ENCODE data around the gene SLC8B1. TPM values are rescaled to one million over a fixed set of nuclear protein-coding genes. Genes with fewer than 3 reads are reported as not detected.

The SLC8B1 gene
- total and polyA plus RNA-seq, 4 donors = 8.1 to 48.6 (median 39.7) TPM

DNA sequence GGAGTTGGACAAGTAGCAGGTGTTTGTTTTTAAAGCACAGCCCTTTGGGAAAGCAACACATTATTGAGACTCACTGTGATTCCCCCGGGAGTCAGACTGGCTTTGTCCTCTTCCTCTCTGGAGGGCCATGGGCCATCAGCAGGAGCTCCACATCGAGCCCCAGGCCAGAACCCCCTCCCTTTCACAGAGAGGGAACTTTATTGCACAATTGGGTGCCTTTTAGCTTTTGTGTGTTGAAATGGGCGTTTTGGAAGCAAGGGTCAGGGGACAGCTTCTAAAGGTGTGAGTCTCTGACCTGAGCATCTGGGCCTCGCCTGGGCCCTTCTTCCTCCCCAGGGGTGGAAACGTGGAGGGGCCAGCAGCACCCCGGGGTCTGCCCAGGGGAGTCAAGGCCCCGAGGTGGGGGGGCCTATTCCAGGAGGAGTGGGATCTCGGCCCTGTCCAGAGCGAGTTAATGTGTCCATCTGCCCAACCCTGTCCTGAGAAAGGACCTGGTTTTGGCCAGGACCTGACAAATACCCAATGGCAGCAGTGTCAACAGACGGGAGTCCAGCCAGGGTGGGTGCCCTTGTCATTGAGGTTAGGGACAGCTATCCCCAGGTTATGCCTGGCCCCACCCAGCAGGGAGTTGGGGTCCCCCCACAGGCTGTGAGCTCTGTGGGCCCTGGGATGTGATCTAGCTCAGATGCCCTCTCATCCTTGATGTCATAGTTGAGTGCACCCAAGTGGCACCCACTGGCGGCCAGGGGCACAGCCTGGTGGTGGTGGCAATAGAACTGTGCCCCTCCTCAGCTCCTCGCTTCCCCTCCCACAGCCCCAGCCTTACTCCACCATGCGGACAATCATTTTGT is 37.1 kb downstream of the SLC8B1 start:
- no peak overlapping the region for H3K4me3 ChIP-seq (ENCODE audit: low read length in 2 of 2)
- H3K36me3 ChIP-seq (ENCODE audit: control insufficient read depth in 1 of 2, insufficient read depth in 2 of 2, low read length in 1 of 2) = peaks cover 0 to 6% of the 10 kb centered on the region in 2 donors
- no peaks in the 10 kb centered on the region for H3K9me3 ChIP-seq (ENCODE audit: control insufficient read depth, low read length)
- no peak for DNase-seq
- H3K27ac ChIP-seq (ENCODE audit: low read depth in 1 of 2, low read length in 2 of 2) = peak overlapping the region; percentile 43 to 65
- peaks cover 0 to 3% of the 10 kb centered on the region in 2 donors for H3K4me1 ChIP-seq (ENCODE audit: control insufficient read depth in 1 of 2, insufficient read depth in 2 of 2, low read length in 2 of 2)
- no peaks in the 10 kb centered on the region for H3K27me3 ChIP-seq (ENCODE audit: control insufficient read depth in 1 of 2, insufficient read depth in 2 of 2, low read length in 1 of 2)
- no peak for ATAC-seq (ENCODE audit: low FRiP score)
- 83 to 86% methylated on average over 13 of the region's 13 CpGs for WGBS, 2 donors
- intact Hi-C loops (cut with DNase I) = loop anchor here in 1 of 2 donors (2.0 kb wide), 1 partner anchor 103 kb away; no protein-coding TSS in a partner anchor

DNA sequence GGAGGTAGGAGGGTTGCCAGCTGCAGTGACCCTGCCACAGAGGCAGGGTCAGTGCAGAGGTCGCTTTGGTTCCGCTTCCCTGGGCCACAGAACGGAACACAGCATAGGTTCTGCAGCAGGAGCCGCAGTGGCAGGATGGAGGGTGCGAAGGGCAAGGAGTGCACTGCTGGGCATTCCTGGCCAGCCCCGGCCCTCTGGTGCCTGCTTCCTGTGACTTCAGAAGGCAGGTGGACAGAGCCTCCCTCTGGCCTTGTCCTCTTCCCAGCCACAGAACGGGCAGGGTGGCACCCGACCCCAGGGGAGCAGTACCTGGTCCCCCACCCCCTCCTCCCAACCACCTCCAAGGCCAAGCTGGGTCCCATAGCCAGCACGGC is 37.7 kb downstream of the SLC8B1 start:
- Histone ChIP-seq H3K4me3 (ENCODE audit: low read length in 2 of 2) (no peak overlapping the region), H3K27me3 (ENCODE audit: control insufficient read depth in 1 of 2, insufficient read depth in 2 of 2, low read length in 1 of 2) (no peaks in the 10 kb centered on the region), H3K9me3 (ENCODE audit: control insufficient read depth, low read length) (no peaks in the 10 kb centered on the region), H3K27ac (ENCODE audit: low read depth in 1 of 2, low read length in 2 of 2) (peak overlapping the region in 1 of 2 donors; percentile 65), H3K4me1 (ENCODE audit: control insufficient read depth in 1 of 2, insufficient read depth in 2 of 2, low read length in 2 of 2) (peaks cover 0 to 3% of the 10 kb centered on the region in 2 donors), H3K36me3 (ENCODE audit: control insufficient read depth in 1 of 2, insufficient read depth in 2 of 2, low read length in 1 of 2) (peaks cover 0 to 8% of the 10 kb centered on the region in 2 donors)
- ATAC-seq (ENCODE audit: low FRiP score) = no peak
- 88% methylated on average over 9 of the region's 9 CpGs for WGBS, 2 donors
- intact Hi-C loops (cut with DNase I) = no loop called here
- DNase-seq = no peak

DNA sequence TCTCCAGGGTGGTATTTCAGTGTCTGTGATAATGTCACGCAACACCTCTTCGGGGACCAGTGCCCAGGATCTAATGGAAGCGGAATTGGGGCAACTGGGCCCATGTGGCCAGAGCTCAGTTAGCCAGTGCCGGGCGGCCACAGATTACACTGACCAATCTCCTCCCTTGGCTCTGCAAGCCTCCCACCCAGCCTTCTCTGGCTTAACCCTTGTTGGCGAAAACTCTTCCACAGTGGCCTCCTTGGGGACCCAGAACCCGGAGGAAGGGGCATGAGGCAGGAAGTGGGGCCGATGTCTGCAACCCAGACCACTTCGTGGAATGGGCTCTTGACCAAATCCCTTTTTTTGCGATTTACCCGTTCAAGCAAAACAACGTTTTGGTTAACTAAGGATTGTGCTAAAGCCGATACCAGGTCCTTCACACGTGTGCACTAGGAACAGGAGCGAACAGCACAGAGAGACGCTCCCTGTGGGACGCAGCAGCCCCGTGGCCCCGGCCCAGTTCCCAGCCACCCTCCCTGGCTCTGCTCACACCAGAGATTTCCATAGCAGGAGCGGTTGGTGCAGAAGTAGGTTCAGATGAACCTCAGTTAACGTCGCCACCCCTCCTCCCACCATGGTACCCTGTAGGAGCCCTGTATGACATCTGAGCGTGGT is 38.2 kb downstream of the SLC8B1 start:
- DNase-seq (no peak), ATAC-seq (ENCODE audit: low FRiP score) (no peak)
- WGBS, 2 donors = 89 to 90% methylated on average over 23 of the region's 23 CpGs
- Histone ChIP-seq H3K36me3 (ENCODE audit: control insufficient read depth in 1 of 2, insufficient read depth in 2 of 2, low read length in 1 of 2) (peaks cover 0 to 9% of the 10 kb centered on the region in 2 donors), H3K27me3 (ENCODE audit: control insufficient read depth in 1 of 2, insufficient read depth in 2 of 2, low read length in 1 of 2) (no peaks in the 10 kb centered on the region), H3K4me3 (ENCODE audit: low read length in 2 of 2) (no peak overlapping the region), H3K4me1 (ENCODE audit: control insufficient read depth in 1 of 2, insufficient read depth in 2 of 2, low read length in 2 of 2) (peaks cover 0 to 3% of the 10 kb centered on the region in 2 donors), H3K9me3 (ENCODE audit: control insufficient read depth, low read length) (no peaks in the 10 kb centered on the region), H3K27ac (ENCODE audit: low read depth in 1 of 2, low read length in 2 of 2) (no peak overlapping the region)
- intact Hi-C loops (cut with DNase I) = no loop called here

DNA sequence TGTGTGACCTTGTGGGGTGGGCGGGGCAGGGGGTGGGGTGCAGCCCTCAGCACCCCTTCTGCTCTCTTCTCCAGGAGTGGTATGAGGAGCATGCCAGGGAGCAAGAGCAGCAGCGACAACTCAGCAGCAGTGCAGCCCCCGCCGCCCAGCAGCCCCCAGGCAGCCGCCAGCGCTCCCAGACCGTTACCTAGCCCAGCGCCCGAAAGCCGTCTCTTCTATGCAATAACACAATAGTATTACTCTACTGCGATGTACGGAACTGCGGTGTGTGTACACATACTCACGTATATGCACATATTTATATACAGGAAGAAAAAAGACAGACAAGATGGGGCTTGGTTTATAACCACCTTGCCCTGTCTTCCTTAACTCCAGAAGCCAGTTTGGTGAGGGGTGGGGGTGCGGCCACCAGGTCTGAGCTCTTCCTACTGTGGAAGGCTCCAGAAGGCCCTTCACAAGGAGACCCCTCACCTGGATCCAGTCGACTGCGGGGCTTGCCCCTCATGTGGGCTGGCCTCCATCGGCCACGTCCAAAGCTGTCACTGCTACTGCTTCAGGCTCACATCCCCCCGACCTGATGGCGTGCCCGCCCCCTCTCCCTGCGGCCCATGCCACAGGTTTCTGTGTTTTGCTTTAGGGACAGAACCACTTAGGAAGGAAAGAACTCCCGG is 38.9 kb downstream of the SLC8B1 start:
- H3K4me1 ChIP-seq (ENCODE audit: control insufficient read depth in 1 of 2, insufficient read depth in 2 of 2, low read length in 2 of 2) = peaks cover 0 to 3% of the 10 kb centered on the region in 2 donors
- 92 to 95% methylated on average over 24 of the region's 24 CpGs for WGBS, 2 donors

DNA sequence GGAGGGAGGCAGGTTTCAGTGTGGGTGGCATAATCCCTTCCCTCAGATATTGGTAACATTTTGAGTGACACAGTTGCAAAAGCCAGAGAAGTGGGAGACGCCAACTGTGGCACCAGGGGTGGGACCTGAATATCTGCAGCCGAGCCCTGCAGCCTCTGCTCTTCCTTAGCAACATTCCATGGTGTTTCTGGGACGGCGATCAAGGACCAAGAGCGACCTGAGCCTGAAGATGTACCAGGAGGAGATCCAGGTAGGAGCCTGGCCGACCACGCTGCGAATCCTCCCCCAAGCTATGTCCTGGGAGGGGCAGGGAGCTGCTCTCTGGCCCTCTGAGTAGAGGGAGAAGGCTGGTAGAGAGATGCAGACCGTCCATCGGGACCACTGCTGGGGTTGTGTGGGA is 41.8 kb downstream of the SLC8B1 start:
- H3K27ac ChIP-seq (ENCODE audit: low read depth in 1 of 2, low read length in 2 of 2) = no peak overlapping the region
- no peak for DNase-seq
- intact Hi-C loops (cut with DNase I) = no loop called here

More for the DNA sequence above, 38.9 kb downstream of the SLC8B1 start:
- DNase-seq (no peak), ATAC-seq (ENCODE audit: low FRiP score) (no peak)
- Histone ChIP-seq H3K27me3 (ENCODE audit: control insufficient read depth in 1 of 2, insufficient read depth in 2 of 2, low read length in 1 of 2) (no peaks in the 10 kb centered on the region), H3K36me3 (ENCODE audit: control insufficient read depth in 1 of 2, insufficient read depth in 2 of 2, low read length in 1 of 2) (peaks cover 0 to 14% of the 10 kb centered on the region in 2 donors), H3K4me3 (ENCODE audit: low read length in 2 of 2) (no peak overlapping the region), H3K27ac (ENCODE audit: low read depth in 1 of 2, low read length in 2 of 2) (no peak overlapping the region), H3K9me3 (ENCODE audit: control insufficient read depth, low read length) (no peaks in the 10 kb centered on the region)
- intact Hi-C loops (cut with DNase I) = no loop called here

DNA sequence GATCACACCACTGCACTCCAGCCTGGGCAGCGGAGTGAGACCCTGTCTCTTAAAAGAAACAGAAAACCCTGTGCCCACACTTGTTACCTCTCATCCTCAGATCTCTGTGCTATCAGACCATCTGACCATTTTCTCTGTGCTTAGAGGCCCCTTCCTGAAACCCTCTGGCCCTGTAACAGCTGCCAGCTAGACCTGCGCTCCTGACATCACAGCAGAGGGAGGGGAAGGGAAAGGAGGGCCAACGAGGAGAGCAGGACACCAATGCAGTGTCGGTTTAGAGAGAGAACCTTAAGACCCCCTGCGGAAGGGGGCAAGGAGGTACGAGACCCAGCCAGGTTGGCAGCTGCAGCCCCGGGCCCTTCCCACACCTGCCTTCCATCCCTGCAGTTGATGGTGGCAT is 42.4 kb downstream of the SLC8B1 start:
- 87 to 90% methylated on average over 7 of the region's 7 CpGs for WGBS, 2 donors
- ATAC-seq (ENCODE audit: low FRiP score) (no peak), DNase-seq (no peak)
- Histone ChIP-seq H3K36me3 (ENCODE audit: control insufficient read depth in 1 of 2, insufficient read depth in 2 of 2, low read length in 1 of 2) (peaks cover 0 to 14% of the 10 kb centered on the region in 2 donors), H3K27ac (ENCODE audit: low read depth in 1 of 2, low read length in 2 of 2) (no peak overlapping the region), H3K9me3 (ENCODE audit: control insufficient read depth, low read length) (no peaks in the 10 kb centered on the region), H3K27me3 (ENCODE audit: control insufficient read depth in 1 of 2, insufficient read depth in 2 of 2, low read length in 1 of 2) (no peaks in the 10 kb centered on the region), H3K4me3 (ENCODE audit: low read length in 2 of 2) (no peak overlapping the region), H3K4me1 (ENCODE audit: control insufficient read depth in 1 of 2, insufficient read depth in 2 of 2, low read length in 2 of 2) (no peaks in the 10 kb centered on the region)
- intact Hi-C loops (cut with DNase I) = no loop called here

More for the DNA sequence above, 41.8 kb downstream of the SLC8B1 start:
- WGBS, 2 donors = 96 to 97% methylated on average over 10 of the region's 10 CpGs
- H3K36me3 ChIP-seq (ENCODE audit: control insufficient read depth in 1 of 2, insufficient read depth in 2 of 2, low read length in 1 of 2) = peaks cover 0 to 14% of the 10 kb centered on the region in 2 donors
- H3K4me1 ChIP-seq (ENCODE audit: control insufficient read depth in 1 of 2, insufficient read depth in 2 of 2, low read length in 2 of 2) = peaks cover 0 to under 1% of the 10 kb centered on the region in 2 donors
- ATAC-seq (ENCODE audit: low FRiP score) = no peak
- no peak overlapping the region for H3K4me3 ChIP-seq (ENCODE audit: low read length in 2 of 2)
- no peaks in the 10 kb centered on the region for H3K9me3 ChIP-seq (ENCODE audit: control insufficient read depth, low read length)
- no peaks in the 10 kb centered on the region for H3K27me3 ChIP-seq (ENCODE audit: control insufficient read depth in 1 of 2, insufficient read depth in 2 of 2, low read length in 1 of 2)

DNA sequence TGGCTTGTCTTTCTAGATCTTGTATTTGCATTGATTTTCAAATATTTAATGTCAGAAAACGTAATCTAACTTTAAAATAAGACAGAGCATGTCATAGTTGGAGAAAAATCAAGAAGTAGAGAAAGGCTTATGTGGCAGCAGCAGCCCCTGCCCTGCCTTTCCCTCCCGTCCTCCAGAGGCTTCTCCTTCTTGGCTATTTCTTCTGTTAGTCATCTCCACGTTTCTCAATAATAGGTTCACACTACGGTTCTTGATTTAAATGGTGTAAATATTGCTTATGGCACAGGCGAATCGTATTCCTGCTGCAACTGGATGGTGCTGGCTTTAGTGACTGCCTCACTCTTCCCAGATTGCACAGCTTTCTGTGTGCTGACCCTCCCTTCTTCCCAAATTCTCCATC is 42.8 kb downstream of the SLC8B1 start:
- Histone ChIP-seq H3K4me3 (ENCODE audit: low read length in 2 of 2) (no peak overlapping the region), H3K4me1 (ENCODE audit: control insufficient read depth in 1 of 2, insufficient read depth in 2 of 2, low read length in 2 of 2) (no peaks in the 10 kb centered on the region), H3K27ac (ENCODE audit: low read depth in 1 of 2, low read length in 2 of 2) (no peak overlapping the region), H3K27me3 (ENCODE audit: control insufficient read depth in 1 of 2, insufficient read depth in 2 of 2, low read length in 1 of 2) (no peaks in the 10 kb centered on the region), H3K36me3 (ENCODE audit: control insufficient read depth in 1 of 2, insufficient read depth in 2 of 2, low read length in 1 of 2) (peaks cover 0 to 14% of the 10 kb centered on the region in 2 donors), H3K9me3 (ENCODE audit: control insufficient read depth, low read length) (no peaks in the 10 kb centered on the region)
- DNase-seq = no peak
- intact Hi-C loops (cut with DNase I) = no loop called here
- ATAC-seq (ENCODE audit: low FRiP score) = no peak
- 60 to 68% methylated on average over 6 of the region's 6 CpGs for WGBS, 2 donors

DNA sequence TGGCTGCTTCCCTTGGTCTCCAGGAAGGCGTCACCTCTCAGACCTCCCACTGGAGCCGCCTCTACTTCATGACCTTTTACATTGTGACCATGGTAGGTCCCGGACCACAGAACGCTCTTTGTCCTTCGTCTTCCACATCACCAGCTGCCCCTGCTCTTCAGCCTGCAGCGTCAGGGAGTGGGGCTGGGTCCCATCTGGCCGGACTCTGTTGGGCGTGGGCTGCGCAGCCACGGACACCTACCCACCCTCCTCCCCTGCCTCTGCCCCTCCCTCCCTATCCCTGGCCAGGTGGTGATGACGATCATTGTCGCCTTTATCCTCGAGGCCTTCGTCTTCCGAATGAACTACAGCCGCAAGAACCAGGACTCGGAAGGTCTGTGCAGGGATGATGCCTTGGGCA is 43.3 kb downstream of the SLC8B1 start:
- H3K27me3 ChIP-seq (ENCODE audit: control insufficient read depth in 1 of 2, insufficient read depth in 2 of 2, low read length in 1 of 2) = no peaks in the 10 kb centered on the region
- peaks cover 0 to 14% of the 10 kb centered on the region in 2 donors for H3K36me3 ChIP-seq (ENCODE audit: control insufficient read depth in 1 of 2, insufficient read depth in 2 of 2, low read length in 1 of 2)
- no peak for ATAC-seq (ENCODE audit: low FRiP score)
- H3K9me3 ChIP-seq (ENCODE audit: control insufficient read depth, low read length) = no peaks in the 10 kb centered on the region
- H3K4me3 ChIP-seq (ENCODE audit: low read length in 2 of 2) = no peak overlapping the region
- intact Hi-C loops (cut with DNase I) = no loop called here
- WGBS, 2 donors = 92 to 94% methylated on average over 17 of the region's 17 CpGs
- DNase-seq = no peak
- no peaks in the 10 kb centered on the region for H3K4me1 ChIP-seq (ENCODE audit: control insufficient read depth in 1 of 2, insufficient read depth in 2 of 2, low read length in 2 of 2)
- H3K27ac ChIP-seq (ENCODE audit: low read depth in 1 of 2, low read length in 2 of 2) = no peak overlapping the region

Measured in aorta (tissue), 5 donors.